Smooth muscle cell (in vitro differentiated cells): ENCODE results near the gene NPSR1. TPM values are rescaled to one million over a fixed set of nuclear protein-coding genes. Genes with fewer than 3 reads are reported as not detected.

Experiments used
- DNase-seq: peaks from one replicate; lab custom pipeline; 2025; ENCODE audit not compliant: unreplicated experiment; lab: John Stamatoyannopoulos, UW
- H2AFZ ChIP-seq: fragments of 200-600 bp; sonication (generic); 2 replicates; pipeline ENCODE4 v1.6.0; 2016; ENCODE audit warnings: antibody characterized with exemption, low read depth, mild to moderate bottlenecking
- H3F3A ChIP-seq: fragments of 200-600 bp; sonication (generic); 2 replicates; pipeline ENCODE4 v1.6.0; 2017; ENCODE audit warnings: antibody characterized with exemption, low read depth
- H3K27ac ChIP-seq: fragments of 200-600 bp; sonication (generic); 2 replicates; pipeline ENCODE4 v1.5.1; 2016; ENCODE audit warnings: low read depth, mild to moderate bottlenecking
- H3K27me3 ChIP-seq: fragments of 200-600 bp; sonication (generic); 2 replicates; pipeline ENCODE4 v1.6.1; 2016; ENCODE audit warnings: low read depth, mild to moderate bottlenecking
- H3K36me3 ChIP-seq: fragments of 200-600 bp; sonication (generic); 2 replicates; pipeline ENCODE4 v1.5.1; 2016; ENCODE audit warnings: low read depth
- H3K4me1 ChIP-seq: fragments of 200-600 bp; sonication (generic); 2 replicates; pipeline ENCODE4 v1.5.1; 2016; ENCODE audit warnings: low read depth
- H3K4me2 ChIP-seq: fragments of 200-600 bp; sonication (generic); 2 replicates; pipeline ENCODE4 v1.6.0; 2016; ENCODE audit warnings: mild to moderate bottlenecking
- H3K4me3 ChIP-seq: fragments of 200-600 bp; sonication (generic); 2 replicates; pipeline ENCODE4 v1.5.1; 2016; ENCODE audit warnings: mild to moderate bottlenecking
- H3K79me2 ChIP-seq: fragments of 200-600 bp; sonication (generic); 2 replicates; pipeline ENCODE4 v1.6.0; 2016; ENCODE audit warnings: low read depth, mild to moderate bottlenecking
- H3K9ac ChIP-seq: fragments of 200-600 bp; sonication (generic); 2 replicates; pipeline ENCODE4 v1.6.0; 2016; ENCODE audit warnings: low read depth
- H3K9me3 ChIP-seq: fragments of 200-600 bp; sonication (generic); replicated peaks from 2 replicates; pipeline ENCODE4 v1.5.1; 2016; ENCODE audit warnings: low read depth
- H4K20me1 ChIP-seq: fragments of 200-600 bp; sonication (generic); 2 replicates; pipeline ENCODE4 v1.6.0; 2016; ENCODE audit warnings: low read depth
- CTCF ChIP-seq: fragments of 200-600 bp; sonication (generic); IDR thresholded peaks from 2 replicates; pipeline ENCODE4 v1.5.1; 2017; ENCODE audit warnings: borderline replicate concordance, mild to moderate bottlenecking, antibody characterized with exemption; ENCODE audit not compliant: insufficient read depth, poor library complexity, severe bottlenecking
- WGBS: methylation state at CpG from one replicate; pipeline ENCODE4 v1.1.7; 2016; ENCODE audit warnings: low lambda C conversion rate; 5-methylcytosine and 5-hydroxymethylcytosine counted together
- polyA plus RNA-seq: library from polyadenylated mRNA; unstranded; fragments of >200 nt; fragmentation: Nextera tagmentation; extraction: Ambion mirVana; gene quantifications from 2 replicates; pipeline ENCODE4 v1.2.1, GENCODE V29; 2016
- total RNA-seq: library from RNA; depleted of rRNA; stranded (reverse); fragments of >200 nt; gene quantifications from 2 replicates; pipeline ENCODE4 v1.2.3, GENCODE V29; 2014

The NPSR1 gene
- total RNA-seq (not detected in 2 replicates), polyA plus RNA-seq (not detected in 2 replicates)

DNA sequence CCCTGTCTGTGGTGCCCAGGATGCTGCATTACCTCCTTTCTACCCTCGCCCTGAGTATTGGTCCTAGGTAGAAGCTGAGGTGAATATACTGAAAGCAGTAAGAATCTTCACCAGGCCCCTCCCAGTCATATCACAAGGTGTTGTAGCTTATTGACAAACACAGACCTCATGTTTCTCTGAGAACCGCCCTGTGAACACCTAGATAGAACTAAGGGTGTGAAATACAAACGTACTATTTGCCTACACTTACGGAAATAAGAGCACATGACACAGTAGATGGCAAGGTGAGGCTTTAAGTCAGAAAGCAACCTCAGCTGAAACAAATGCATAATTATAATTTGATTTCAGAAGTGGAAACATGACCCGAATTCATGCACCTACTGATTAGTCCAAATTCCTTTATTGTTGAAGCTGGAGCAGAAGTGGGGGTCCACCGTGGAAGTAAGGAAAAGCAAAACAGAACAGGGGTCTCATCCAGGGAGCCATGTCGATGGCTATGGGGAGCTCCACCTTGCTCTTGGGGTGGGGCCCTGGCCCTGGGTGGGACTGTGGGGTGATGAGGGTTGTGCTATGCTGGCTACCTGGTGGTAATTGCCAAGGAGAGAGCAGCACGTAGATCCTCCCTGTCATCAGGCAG is at the start of gene NPSR1:
NPSR1 (plus strand) TSS at position 587 of the 637 bp plus-strand sequence. CDS start 195 bp downstream, outside the sequence.
- Histone ChIP-seq H3K4me2 (no peak within 1 kb of the TSS), H3K4me3 (no peak within 1 kb of the TSS), H4K20me1 (no peaks in the 10 kb centered on the region), H3K36me3 (no peaks in the 10 kb centered on the region), H3K9me3 (no peaks in the 10 kb centered on the region), H3K4me1 (peaks cover 14% of the 10 kb centered on the region), H3K79me2 (no peaks in the 10 kb centered on the region), H3F3A (peaks cover 4% of the 10 kb centered on the region), H3K27ac (no peak within 1 kb of the TSS), H3K27me3 (no peaks in the 10 kb centered on the region), H2AFZ (no peak within 1 kb of the TSS), H3K9ac (no peak within 1 kb of the TSS)
- WGBS, result 72% methylated on average over 8 of the region's 8 CpGs
- no peak for TF ChIP-seq CTCF
- DNase-seq, result no peak

GRCh38 chr7:34612661-34613060 is 45.4 kb upstream of the NPSR1 start:
- Histone ChIP-seq H3K4me1 (no peaks in the 10 kb centered on the region), H3K9ac (no peak overlapping the region), H3K27me3 (no peaks in the 10 kb centered on the region), H3K4me2 (peak overlapping the region; percentile 31), H3K27ac (no peak overlapping the region), H3K79me2 (no peaks in the 10 kb centered on the region), H4K20me1 (no peaks in the 10 kb centered on the region), H2AFZ (no peak overlapping the region), H3F3A (no peaks in the 10 kb centered on the region), H3K4me3 (no peak overlapping the region), H3K9me3 (no peaks in the 10 kb centered on the region), H3K36me3 (no peaks in the 10 kb centered on the region)
- WGBS, result 53% methylated on average over 2 of the region's 2 CpGs
- no peak for TF ChIP-seq CTCF
- no peak for DNase-seq

DNA sequence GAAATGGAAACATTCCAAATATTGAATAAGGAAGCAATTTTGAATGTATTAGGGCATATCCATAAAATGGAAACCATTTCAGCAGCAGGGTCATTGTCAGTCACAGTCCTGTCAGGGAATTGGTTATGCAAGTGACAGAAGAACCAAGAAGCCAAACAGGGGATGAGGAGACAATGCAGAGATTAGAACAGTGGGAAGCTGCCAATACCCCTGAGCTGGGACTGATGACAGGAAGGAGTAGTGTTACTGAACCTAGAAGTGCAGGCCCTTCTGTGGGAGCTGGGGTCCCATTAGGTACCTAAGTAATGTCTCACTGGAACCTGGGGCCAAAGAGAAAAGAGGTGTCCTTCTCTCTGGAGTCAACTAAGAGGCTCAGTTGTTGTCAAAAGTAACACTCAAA is 37.6 kb upstream of the NPSR1 start:
- Histone ChIP-seq H3K4me2 (no peak overlapping the region), H3K36me3 (no peaks in the 10 kb centered on the region), H4K20me1 (no peaks in the 10 kb centered on the region), H3K9ac (no peak overlapping the region), H3K4me1 (no peaks in the 10 kb centered on the region), H3K79me2 (no peaks in the 10 kb centered on the region), H3K4me3 (no peak overlapping the region), H3K27me3 (no peaks in the 10 kb centered on the region), H2AFZ (no peak overlapping the region), H3K27ac (no peak overlapping the region), H3K9me3 (no peaks in the 10 kb centered on the region), H3F3A (no peaks in the 10 kb centered on the region)
- no peak for TF ChIP-seq CTCF
- DNase-seq, result no peak

GRCh38 chr7:34622182-34622581 is 35.8 kb upstream of the NPSR1 start:
- Histone ChIP-seq H3K9ac (no peak overlapping the region), H3F3A (no peaks in the 10 kb centered on the region), H3K4me1 (no peaks in the 10 kb centered on the region), H3K27ac (no peak overlapping the region), H3K4me3 (no peak overlapping the region), H4K20me1 (no peaks in the 10 kb centered on the region), H2AFZ (no peak overlapping the region), H3K36me3 (no peaks in the 10 kb centered on the region), H3K27me3 (no peaks in the 10 kb centered on the region), H3K9me3 (no peaks in the 10 kb centered on the region), H3K4me2 (no peak overlapping the region), H3K79me2 (no peaks in the 10 kb centered on the region)
- DNase-seq, result no peak
- 67% methylated on average over 2 of the region's 2 CpGs for WGBS
- no peak for TF ChIP-seq CTCF
